Vagina (tissue), 2 donors: ENCODE results near the gene CYP2F1. TPM values are rescaled to one million over a fixed set of nuclear protein-coding genes. Genes with fewer than 3 reads are reported as not detected.
"Not testable (repeated sequence)": the region's sequence is repeated elsewhere in the genome, so short reads cannot be mapped to it uniquely, and the experiment has no call there.

ENCODE experiments used
- DNase-seq, 2 donors: peaks; one replicate each; pipeline ENCODE4 v3.0.0-alpha.2; 2017; ENCODE audit errors: extremely low spot score in 2 of 2
- H3K27ac ChIP-seq: fragments of 200-600 bp; sonication (generic); one replicate; pipeline ENCODE4 v1.5.1; 2019
- H3K27me3 ChIP-seq: fragments of 200-600 bp; sonication (generic); one replicate; pipeline ENCODE4 v1.5.1; 2019
- H3K36me3 ChIP-seq, 2 donors: fragments of 200-600 bp; sonication (generic); one replicate each; pipeline ENCODE4 v1.5.1; 2017 to 2019
- H3K4me1 ChIP-seq: fragments of 200-600 bp; sonication (generic); one replicate; pipeline ENCODE4 v1.5.1; 2019
- H3K4me3 ChIP-seq, 2 donors: fragments of 200-600 bp; sonication (generic); 1 replicate in 1 of 2; 2 replicates in 1 of 2; pipeline ENCODE4 v1.5.1; 2016 to 2019
- H3K9me3 ChIP-seq: fragments of 200-600 bp; sonication (generic); one replicate; pipeline ENCODE4 v1.5.1; 2019
- CTCF ChIP-seq, 3 experiments: fragments of 450-650 bp in 2 of 3; fragments of 200-600 bp in 1 of 3; sonication (generic) in 1 of 3; IDR thresholded peaks; one replicate each; pipeline ENCODE4 v1.5.1; 2017 to 2019; ENCODE audit warnings: antibody characterized with exemption in 3 of 3, mild to moderate bottlenecking in 2 of 3, moderate library complexity in 2 of 3
- POLR2A ChIP-seq, 2 donors: fragments of 450-650 bp; IDR thresholded peaks; one replicate each; pipeline ENCODE4 v1.6.1; 2017; ENCODE audit warnings: antibody characterized with exemption in 2 of 2, mild to moderate bottlenecking in 2 of 2, moderate library complexity in 2 of 2
- POLR2AphosphoS5 ChIP-seq, 2 donors: sonication (generic); formaldehyde crosslinking; IDR thresholded peaks; one replicate each; pipeline ENCODE4 v1.9.0; 2017; ENCODE audit warnings: antibody characterized with exemption in 2 of 2, mild to moderate bottlenecking in 2 of 2, low read depth in 1 of 2; ENCODE audit not compliant: insufficient read depth in 1 of 2
- intact Hi-C: fragments of 100-400 bp; cut with DNase I; formaldehyde crosslinking; loops from one replicate; pipeline ENCODE4 v1.15.1; 2023
- total RNA-seq: library from RNA; depleted of rRNA; stranded (reverse); fragments of >200 nt; gene quantifications from one replicate; pipeline ENCODE4 v1.2.3, GENCODE V29; 2016

Gene CYP2F1
- total RNA-seq, 1 donor from 2014 or later, result not detected

- Histone ChIP-seq H3K9me3 (no peaks in the 10 kb centered on the region), H3K27ac (no peak overlapping the region), H3K36me3 (no peaks in the 10 kb centered on the region), H3K4me1 (no peaks in the 10 kb centered on the region), H3K4me3 (no peak overlapping the region), H3K27me3 (no peaks in the 10 kb centered on the region)
- TF ChIP-seq POLR2AphosphoS5 (IDR thresholded peaks at IDR 0.05; ENCODE audit: insufficient read depth in 1 of 2, low read depth in 1 of 2) (no peak), CTCF (IDR thresholded peaks at IDR 0.05) (no peak), POLR2A (IDR thresholded peaks at IDR 0.05) (no peak)
- intact Hi-C loops, result no loop called here
- no peak for DNase-seq
These were observed 9.6 kb downstream of the CYP2F1 start for GRCh38 chr19:41123716-41124294.

GRCh38 chr19:41126765-41127203 is 12.6 kb downstream of the CYP2F1 start:
- DNase-seq, H3K4me1 ChIP-seq, H3K27me3 ChIP-seq, H3K27ac ChIP-seq, intact Hi-C loops, H3K36me3 ChIP-seq, H3K9me3 ChIP-seq, H3K4me3 ChIP-seq: not testable (repeated sequence)
- TF ChIP-seq CTCF (IDR thresholded peaks at IDR 0.05), result peak in 2 of 3 experiments; percentile 38 to 48

- H3K36me3 ChIP-seq, H3K4me3 ChIP-seq, intact Hi-C loops, H3K27me3 ChIP-seq, H3K9me3 ChIP-seq, DNase-seq, H3K4me1 ChIP-seq, H3K27ac ChIP-seq: not testable (repeated sequence)
These were observed 13.1 kb downstream of the CYP2F1 start for GRCh38 chr19:41127362-41127761.

GRCh38 chr19:41127801-41128300 is 13.6 kb downstream of the CYP2F1 start:
- H3K27me3 ChIP-seq, H3K36me3 ChIP-seq, H3K4me1 ChIP-seq, intact Hi-C loops, H3K9me3 ChIP-seq, H3K27ac ChIP-seq, DNase-seq: not testable (repeated sequence)
- H3K4me3 ChIP-seq, result peak overlapping the region in 1 of 2 donors; percentile 15
- peak in 1 of 2 donors; percentile 53 for TF ChIP-seq POLR2AphosphoS5 (IDR thresholded peaks at IDR 0.05; ENCODE audit: insufficient read depth in 1 of 2, low read depth in 1 of 2)

- H3K27ac ChIP-seq, result no peak overlapping the region
- TF ChIP-seq CTCF (IDR thresholded peaks at IDR 0.05) (no peak), POLR2AphosphoS5 (IDR thresholded peaks at IDR 0.05; ENCODE audit: insufficient read depth in 1 of 2, low read depth in 1 of 2) (no peak), POLR2A (IDR thresholded peaks at IDR 0.05) (no peak)
These were observed 14.5 kb downstream of the CYP2F1 start for GRCh38 chr19:41128692-41129091.

GRCh38 chr19:41131186-41131585 is 17.0 kb downstream of the CYP2F1 start:
- Histone ChIP-seq H3K4me1 (peaks cover 10% of the 10 kb centered on the region), H3K27me3 (no peaks in the 10 kb centered on the region), H3K4me3 (no peak overlapping the region), H3K9me3 (no peaks in the 10 kb centered on the region), H3K36me3 (no peaks in the 10 kb centered on the region), H3K27ac (no peak overlapping the region)
- no peak for DNase-seq
- TF ChIP-seq POLR2AphosphoS5 (IDR thresholded peaks at IDR 0.05; ENCODE audit: insufficient read depth in 1 of 2, low read depth in 1 of 2) (no peak), CTCF (IDR thresholded peaks at IDR 0.05) (no peak), POLR2A (IDR thresholded peaks at IDR 0.05) (no peak)
- intact Hi-C loops, result no loop called here

More at GRCh38 chr19:41128692-41129091, 14.5 kb downstream of the CYP2F1 start:
- Histone ChIP-seq H3K36me3 (no peaks in the 10 kb centered on the region), H3K4me1 (no peaks in the 10 kb centered on the region), H3K4me3 (no peak overlapping the region), H3K27me3 (no peaks in the 10 kb centered on the region), H3K9me3 (no peaks in the 10 kb centered on the region)
- DNase-seq, result no peak
- intact Hi-C loops, result no loop called here
